IMR-90 (cell line): ENCODE data around the gene TMEM231. TPM values are rescaled to one million over a fixed set of nuclear protein-coding genes. Genes with fewer than 3 reads are reported as not detected.

Experiments used
- ATAC-seq: fragments of 200-7000 bp; cut with Tn5 transposase; 2 replicates; pipeline ENCODE4 v1.9.1; 2020; ENCODE audit warnings: low read depth, mild to moderate bottlenecking, moderate library complexity
- BruUV-seq: library from RNA; stranded (reverse); fragments of 400-500 nt; replicated peaks from 2 replicates; lab custom pipeline; 2021; lab: Mats Ljungman, UMichigan
- CTCF ChIA-PET: fragments of 300-600 bp; formaldehyde crosslinking; extraction: SDS; loops from one replicate; lab custom pipeline; 2021; ENCODE audit warnings: antibody characterized with exemption; lab: Yijun Ruan, JAX
- POLR2A ChIA-PET: fragments of 300-600 bp; sonication (Branson Sonifier 250); formaldehyde crosslinking; loops from one replicate; lab custom pipeline; 2022; ENCODE audit warnings: antibody characterized with exemption; ENCODE audit not compliant: unreplicated experiment; lab: Charles Lee
- DNase-seq: peaks from one replicate; pipeline ENCODE4 v3.0.0; 2013
- H2AFZ ChIP-seq: replicated peaks from 2 replicates; pipeline ENCODE3; 2013; ENCODE audit warnings: low read length, mild to moderate bottlenecking; ENCODE audit not compliant: poor library complexity
- H2AK5ac ChIP-seq: 2 replicates; pipeline ENCODE4 v1.6.1; 2013; ENCODE audit warnings: low read depth, low read length, inconsistent platforms
- H2AK9ac ChIP-seq: replicated peaks from 2 replicates; pipeline ENCODE3; 2013; ENCODE audit warnings: mild to moderate bottlenecking, low read depth, low read length, moderate library complexity; ENCODE audit not compliant: poor library complexity
- H2BK120ac ChIP-seq: 2 replicates; pipeline ENCODE4 v1.6.1; 2013; ENCODE audit warnings: low read depth, low read length, inconsistent platforms
- H2BK15ac ChIP-seq: 3 replicates; pipeline ENCODE4 v1.6.1; 2013; ENCODE audit warnings: low read depth, low read length, inconsistent platforms
- H2BK20ac ChIP-seq: 2 replicates; pipeline ENCODE4 v1.6.1; 2013; ENCODE audit warnings: low read depth, mild to moderate bottlenecking, inconsistent platforms, low read length, moderate library complexity
- H2BK5ac ChIP-seq: 2 replicates; pipeline ENCODE4 v1.6.1; 2013; ENCODE audit warnings: mild to moderate bottlenecking, low read depth, low read length, inconsistent platforms; ENCODE audit not compliant: poor library complexity, severe bottlenecking
- H3K14ac ChIP-seq: replicated peaks from 2 replicates; pipeline ENCODE4 v1.6.1; 2013; ENCODE audit warnings: low read depth, low read length, inconsistent platforms
- H3K18ac ChIP-seq: 2 replicates; pipeline ENCODE4 v1.6.1; 2013; ENCODE audit warnings: low read depth, low read length, control low read depth
- H3K23ac ChIP-seq: 2 replicates; pipeline ENCODE4 v1.6.1; 2013; ENCODE audit warnings: low read depth, low read length, inconsistent platforms
- H3K27ac ChIP-seq: 2 replicates; pipeline ENCODE4 v1.5.1; 2013; ENCODE audit warnings: mild to moderate bottlenecking, control low read depth, low read length; ENCODE audit not compliant: insufficient read depth
- H3K27me3 ChIP-seq: 2 replicates; pipeline ENCODE4 v1.6.1; 2013; ENCODE audit warnings: low read length; ENCODE audit not compliant: control insufficient read depth, insufficient read depth
- H3K36me3 ChIP-seq: 2 replicates; pipeline ENCODE4 v1.6.1; 2013; ENCODE audit warnings: low read length, mixed read lengths; ENCODE audit not compliant: control insufficient read depth, insufficient read depth
- H3K4ac ChIP-seq: 2 replicates; pipeline ENCODE4 v1.6.1; 2013; ENCODE audit warnings: low read depth, low read length, inconsistent platforms
- H3K4me1 ChIP-seq: 2 replicates; pipeline ENCODE4 v1.6.1; 2013; ENCODE audit warnings: low read length, mixed read lengths; ENCODE audit not compliant: control insufficient read depth, insufficient read depth
- H3K4me2 ChIP-seq: 2 replicates; pipeline ENCODE4 v1.6.1; 2013; ENCODE audit warnings: low read depth, mild to moderate bottlenecking, control low read depth, low read length, moderate library complexity
- H3K4me3 ChIP-seq: 2 replicates; pipeline ENCODE4 v1.5.1; 2013; ENCODE audit warnings: low read depth, mild to moderate bottlenecking, control low read depth, low read length, moderate library complexity; ENCODE audit not compliant: insufficient read depth
- H3K56ac ChIP-seq: 2 replicates; pipeline ENCODE4 v1.6.1; 2013; ENCODE audit warnings: low read length, inconsistent platforms; ENCODE audit not compliant: insufficient read depth; ENCODE audit errors: extremely low read depth
- H3K79me1 ChIP-seq, 2 experiments: 2 replicates each; pipeline ENCODE4 v1.6.1; 2013; ENCODE audit warnings: low read length in 2 of 2, inconsistent platforms in 1 of 2, low read depth in 1 of 2
- H3K9ac ChIP-seq: 2 replicates; pipeline ENCODE4 v1.6.1; 2013; ENCODE audit warnings: low read depth, low read length, control low read depth
- H3K9me1 ChIP-seq: 2 replicates; pipeline ENCODE4 v1.6.1; 2013; ENCODE audit warnings: low read length, inconsistent platforms; ENCODE audit not compliant: insufficient read depth
- H3K9me3 ChIP-seq: 2 replicates; pipeline ENCODE4 v1.6.1; 2013; ENCODE audit warnings: low read length; ENCODE audit not compliant: control insufficient read depth, insufficient read depth
- H4K20me1 ChIP-seq: 2 replicates; pipeline ENCODE4 v1.6.1; 2013; ENCODE audit warnings: low read length, inconsistent platforms; ENCODE audit not compliant: insufficient read depth
- H4K5ac ChIP-seq: 2 replicates; pipeline ENCODE4 v1.6.1; 2013; ENCODE audit warnings: mild to moderate bottlenecking, low read depth, low read length, control low read depth
- H4K8ac ChIP-seq, 2 experiments: 2 replicates each; pipeline ENCODE4 v1.6.1; 2013; ENCODE audit warnings: low read depth in 2 of 2, low read length in 2 of 2, control low read depth in 1 of 2, inconsistent platforms in 1 of 2
- H4K91ac ChIP-seq: 2 replicates; pipeline ENCODE4 v1.6.1; 2013; ENCODE audit warnings: low read depth, low read length, inconsistent platforms; ENCODE audit not compliant: insufficient read depth
- BHLHE40 ChIP-seq: fragments of 150-350 bp; IDR thresholded peaks from 2 replicates; pipeline ENCODE4 v1.6.1; 2016; ENCODE audit warnings: mild to moderate bottlenecking, low read depth, low read length
- CEBPB ChIP-seq: IDR thresholded peaks from 2 replicates; pipeline ENCODE4 v1.6.1; 2012; ENCODE audit warnings: low read depth, low read length, improper control_type of control experiment
- CHD1 ChIP-seq: IDR thresholded peaks from 2 replicates; pipeline ENCODE4 v1.6.1; 2012; ENCODE audit warnings: low read depth, low read length, improper control_type of control experiment
- CTCF ChIP-seq: conservative IDR thresholded peaks from 2 replicates; pipeline ENCODE4 v1.5.1; 2012; ENCODE audit warnings: mild to moderate bottlenecking, low read depth, low read length, improper control_type of control experiment
- ELK1 ChIP-seq: fragments of 150-350 bp; IDR thresholded peaks from 2 replicates; pipeline ENCODE4 v1.6.1; 2016; ENCODE audit warnings: low read depth, mild to moderate bottlenecking, low read length, moderate library complexity, borderline replicate concordance
- FOS ChIP-seq: fragments of 150-350 bp; IDR thresholded peaks from 2 replicates; pipeline ENCODE4 v1.6.1; 2016; ENCODE audit warnings: low read depth, low read length
- MAFK ChIP-seq: IDR thresholded peaks from 2 replicates; pipeline ENCODE4 v1.6.1; 2012; ENCODE audit warnings: low read depth, low read length, improper control_type of control experiment
- MAZ ChIP-seq: IDR thresholded peaks from 2 replicates; pipeline ENCODE4 v1.6.1; 2012; ENCODE audit warnings: low read depth, mild to moderate bottlenecking, low read length, improper control_type of control experiment, moderate library complexity, borderline replicate concordance
- MXI1 ChIP-seq: IDR thresholded peaks from 2 replicates; pipeline ENCODE4 v1.6.1; 2012; ENCODE audit warnings: low read depth, mild to moderate bottlenecking, low read length, moderate library complexity, borderline replicate concordance
- NFE2L2 ChIP-seq: fragments of 150-350 bp; IDR thresholded peaks from 2 replicates; pipeline ENCODE4 v1.6.1; 2016; ENCODE audit warnings: low read depth, mild to moderate bottlenecking, low read length
- POLR2A ChIP-seq: IDR thresholded peaks from 2 replicates; pipeline ENCODE4 v1.6.1; 2012; ENCODE audit warnings: mild to moderate bottlenecking, low read depth, low read length
- RAD21 ChIP-seq: IDR thresholded peaks from 2 replicates; pipeline ENCODE4 v1.6.1; 2012; ENCODE audit warnings: low read length, improper control_type of control experiment
- RCOR1 ChIP-seq: IDR thresholded peaks from 2 replicates; pipeline ENCODE4 v1.6.1; 2012; ENCODE audit warnings: mild to moderate bottlenecking, low read length, improper control_type of control experiment; ENCODE audit not compliant: insufficient replicate concordance
- RFX5 ChIP-seq: IDR thresholded peaks from 2 replicates; pipeline ENCODE4 v1.8.0; 2012; ENCODE audit warnings: low read depth, mild to moderate bottlenecking, low read length, moderate library complexity
- SMC3 ChIP-seq: fragments of 150-350 bp; IDR thresholded peaks from 2 replicates; pipeline ENCODE4 v1.6.1; 2016; ENCODE audit warnings: low read depth, mild to moderate bottlenecking, antibody characterized with exemption, low read length, moderate library complexity
- USF2 ChIP-seq: fragments of 150-350 bp; IDR thresholded peaks from 2 replicates; pipeline ENCODE4 v1.6.1; 2017; ENCODE audit warnings: mild to moderate bottlenecking, antibody characterized with exemption, low read length, low read depth
- WGBS, 2 experiments: methylation state at CpG; one replicate each; pipeline versions ENCODE4 v1.1.5 to v1.1.7; 2013; ENCODE audit warnings: missing lambda C conversion rate in 2 of 2; ENCODE audit not compliant: insufficient read length in 1 of 2; ENCODE audit errors: extremely low coverage in 2 of 2; 5-methylcytosine and 5-hydroxymethylcytosine counted together
- dilution Hi-C: fragments of 300-500 bp; cut with HindIII; formaldehyde crosslinking; loops from one replicate; pipeline ENCODE4 v1.14.3; 2018; ENCODE audit warnings: low sequenced_read_pairs; ENCODE audit not compliant: unreplicated experiment
- in situ Hi-C: fragments of 300-500 bp; cut with MboI; formaldehyde crosslinking; loops from 3 replicates; pipeline ENCODE4 v1.14.3; 2019; ENCODE audit warnings: low sequenced_read_pairs, inconsistent platforms, mixed read lengths
- intact Hi-C: fragments of 100-400 bp; cut with micrococcal nuclease; formaldehyde crosslinking; loops from 2 replicates; pipeline ENCODE4 v1.10.0; 2022
- polyA plus RNA-seq, 3 experiments: library from polyadenylated mRNA; depleted of rRNA; stranded (reverse); fragments of >200 nt; gene quantifications; 2 replicates each; pipeline ENCODE4 v1.2.3, GENCODE V29; 2012; ENCODE audit warnings: low replicate concordance in 1 of 3
- total RNA-seq: library from RNA; depleted of rRNA; stranded (reverse); fragments of >200 nt; gene quantifications from 2 replicates; pipeline ENCODE4 v1.2.3, GENCODE V29; 2012

The TMEM231 gene
- total and polyA plus RNA-seq, 2 of the 4 experiments (the other 2 are of a cell fraction): 10.6 to 15.4 TPM

- Histone ChIP-seq H3K9ac (no peak overlapping the region), H2BK5ac (no peak overlapping the region), H3K27ac (no peak overlapping the region), H3K4me2 (no peak overlapping the region), H3K14ac (no peak overlapping the region), H2AK5ac (no peak overlapping the region), H3K4me1 (no peaks in the 10 kb centered on the region), H3K27me3 (peaks cover 17% of the 10 kb centered on the region), H2AFZ (no peak overlapping the region), H3K56ac (no peak overlapping the region), H3K18ac (no peak overlapping the region), H3K9me3 (no peaks in the 10 kb centered on the region; the same call in 1 of the 2 replicates), H3K9me1 (no peaks in the 10 kb centered on the region), H3K4ac (no peak overlapping the region), H3K36me3 (no peaks in the 10 kb centered on the region), H2AK9ac (no peak overlapping the region), H3K23ac (no peak overlapping the region), H3K4me3 (no peak overlapping the region), H2BK120ac (no peak overlapping the region), H2BK15ac (no peak overlapping the region), H4K8ac (no peak overlapping the region), H4K91ac (no peak overlapping the region), H4K5ac (no peak overlapping the region), H3K79me1 (no peaks in the 10 kb centered on the region), H4K20me1 (no peaks in the 10 kb centered on the region), H2BK20ac (no peak overlapping the region)
- dilution Hi-C loops (no loop called here), intact Hi-C loops (no loop called here), in situ Hi-C loops (no loop called here)
- ChIA-PET POLR2A (no interaction called here), CTCF (no interaction called here)
- 87% methylated on average over 17 of the region's 29 CpGs; no CpG with 5 or more reads in 1 of the 2 experiments for WGBS, 2 experiments
- ATAC-seq (no peak), DNase-seq (no peak)
- BruUV-seq: no TSS peak
- TF ChIP-seq RFX5 (no peak), NFE2L2 (no peak), RAD21 (no peak), FOS (no peak), SMC3 (no peak), USF2 (no peak), MXI1 (no peak), MAFK (no peak), POLR2A (no peak), CHD1 (no peak), RCOR1 (no peak), CEBPB (no peak), ELK1 (no peak), CTCF (no peak), BHLHE40 (no peak), MAZ (no peak)
These were observed 26.1 kb downstream of the TMEM231 start for GRCh38 chr16:75529959-75530358.
